Activated CD8-positive, alpha-beta T cell treated with anti-CD3 and anti-CD28 coated beads for 36 hours (primary cell): ENCODE results near the gene DRGX. TPM values are rescaled to one million over a fixed set of nuclear protein-coding genes. Genes with fewer than 3 reads are reported as not detected.

Experiments used
- ATAC-seq: fragments of 200-7000 bp; cut with Tn5 transposase; one replicate; pipeline ENCODE4 v1.10.0; 2021; ENCODE audit warnings: mild to moderate bottlenecking, moderate library complexity
- CTCF ChIA-PET: fragments of 350-600 bp; sonication (Branson Sonifier 250); formaldehyde crosslinking; loops from one replicate; lab custom pipeline; 2021; ENCODE audit warnings: antibody characterized with exemption; lab: Charles Lee
- POLR2A ChIA-PET: fragments of 350-600 bp; sonication (Branson Sonifier 250); formaldehyde crosslinking; loops from one replicate; lab custom pipeline; 2021; ENCODE audit warnings: antibody characterized with exemption; lab: Charles Lee
- DNase-seq: peaks from one replicate; pipeline ENCODE4 v3.0.0-alpha.2; 2020
- H3K27ac Mint-ChIP-seq: one replicate; pipeline ENCODE4 v1.8.0; 2021; ENCODE audit warnings: mild to moderate bottlenecking, mixed read lengths
- H3K27me3 Mint-ChIP-seq: one replicate; pipeline ENCODE4 v1.8.0; 2021; ENCODE audit warnings: mixed read lengths
- H3K36me3 Mint-ChIP-seq: one replicate; pipeline ENCODE4 v1.8.0; 2021; ENCODE audit warnings: low read depth, mixed read lengths
- H3K4me1 Mint-ChIP-seq: one replicate; pipeline ENCODE4 v1.8.0; 2021; ENCODE audit warnings: low read depth, mixed read lengths
- H3K4me3 Mint-ChIP-seq: one replicate; pipeline ENCODE4 v1.8.0; 2021; ENCODE audit warnings: mild to moderate bottlenecking, moderate library complexity, mixed read lengths
- H3K9me3 Mint-ChIP-seq: one replicate; pipeline ENCODE4 v1.8.0; 2021; ENCODE audit warnings: mixed read lengths
- CTCF ChIP-seq: fragments of 200-600 bp; IDR thresholded peaks from one replicate; pipeline ENCODE4 v1.8.0; 2022; ENCODE audit warnings: antibody characterized with exemption, mild to moderate bottlenecking
- intact Hi-C: fragments of 100-400 bp; cut with micrococcal nuclease; formaldehyde crosslinking; loops from one replicate; pipeline ENCODE4 v1.10.0; 2022
- total RNA-seq, 2 experiments: library from RNA; stranded (reverse); gene quantifications; one replicate each; pipeline ENCODE4 v1.2.3, GENCODE V29; 2021

Gene DRGX
- total RNA-seq, 2 experiments from 2014 or later, result not detected

- intact Hi-C loops, result no loop called here
- Mint-ChIP-seq H3K4me3 (no peak overlapping the region), H3K9me3 (no peaks in the 10 kb centered on the region), H3K36me3 (no peaks in the 10 kb centered on the region), H3K4me1 (peaks cover 7% of the 10 kb centered on the region), H3K27me3 (peaks cover 68% of the 10 kb centered on the region), H3K27ac (no peak overlapping the region)
- peak; percentile 5 for DNase-seq
- no peak for TF ChIP-seq CTCF
- POLR2A ChIA-PET, result interaction anchor here (0.6 kb wide), 1 partner anchor 95 kb away, joined by 3 read pairs; no protein-coding TSS in a partner anchor
- CTCF ChIA-PET, result no interaction called here
- ATAC-seq, result peak; percentile 22
Measured at GRCh38 chr10:49397036-49397999, 1.4 kb upstream of the DRGX start.

- Mint-ChIP-seq H3K4me1 (peaks cover 7% of the 10 kb centered on the region), H3K4me3 (no peak overlapping the region), H3K36me3 (no peaks in the 10 kb centered on the region), H3K9me3 (no peaks in the 10 kb centered on the region), H3K27me3 (peaks cover 66% of the 10 kb centered on the region), H3K27ac (no peak overlapping the region)
- intact Hi-C loops, result no loop called here
- DNase-seq, result no peak
- TF ChIP-seq CTCF, result no peak
- ChIA-PET POLR2A (no interaction called here), CTCF (no interaction called here)
- no peak for ATAC-seq
Measured at GRCh38 chr10:49396666-49396999, 744 bp upstream of the DRGX start.

GRCh38 chr10:49394933-49395740, 752 bp downstream of the DRGX start:
- peaks cover 68% of the 10 kb centered on the region for H3K27me3 Mint-ChIP-seq

GRCh38 chr10:49393757-49394156, 2.1 kb downstream of the DRGX start:
- ATAC-seq, result no peak
- TF ChIP-seq CTCF, result no peak

More at GRCh38 chr10:49394933-49395740, 752 bp downstream of the DRGX start:
- ATAC-seq, result no peak
- ChIA-PET POLR2A (no interaction called here), CTCF (no interaction called here)
- DNase-seq, result no peak
- Mint-ChIP-seq H3K4me1 (peaks cover 7% of the 10 kb centered on the region), H3K4me3 (no peak overlapping the region), H3K36me3 (no peaks in the 10 kb centered on the region), H3K27ac (no peak overlapping the region), H3K9me3 (no peaks in the 10 kb centered on the region)
- intact Hi-C loops, result no loop called here
- TF ChIP-seq CTCF, result no peak

More at GRCh38 chr10:49393757-49394156, 2.1 kb downstream of the DRGX start:
- ChIA-PET POLR2A (no interaction called here), CTCF (no interaction called here)
- Mint-ChIP-seq H3K9me3 (no peaks in the 10 kb centered on the region), H3K27ac (no peak overlapping the region), H3K4me3 (no peak overlapping the region), H3K36me3 (no peaks in the 10 kb centered on the region), H3K27me3 (peaks cover 58% of the 10 kb centered on the region), H3K4me1 (peaks cover 7% of the 10 kb centered on the region)
- DNase-seq, result no peak
- intact Hi-C loops, result no loop called here
